Right atrium auricular region (tissue), 2 donors: Measurements from ENCODE around the gene SMIM13. TPM values are rescaled to one million over a fixed set of nuclear protein-coding genes. Genes with fewer than 3 reads are reported as not detected.
A peak's percentile ranks its signal among the peaks of the same experiment; 100 is the strongest.

ENCODE experiments used
- DNase-seq: peaks from one replicate; pipeline ENCODE4 v3.0.0-alpha.2; 2019; ENCODE audit warnings: low spot score
- H3K27ac ChIP-seq, 2 donors: fragments of 200-600 bp; sonication (generic); 1 replicate in 1 of 2; 2 replicates in 1 of 2; pipeline ENCODE4 v1.5.1; 2016 to 2019
- H3K27me3 ChIP-seq, 2 donors: fragments of 200-600 bp; sonication (generic); one replicate each; pipeline versions ENCODE4 v1.5.1 to v1.6.0; 2017 to 2019
- H3K36me3 ChIP-seq: fragments of 200-600 bp; sonication (generic); one replicate; pipeline ENCODE4 v1.5.1; 2016
- H3K4me1 ChIP-seq, 2 donors: fragments of 200-600 bp; sonication (generic); one replicate each; pipeline versions ENCODE4 v1.5.1 to v1.6.0; 2017 to 2019
- H3K4me3 ChIP-seq, 2 donors: fragments of 200-600 bp; sonication (generic); 1 replicate in 1 of 2; 2 replicates in 1 of 2; pipeline ENCODE4 v1.5.1; 2017 to 2019; ENCODE audit warnings: mild to moderate bottlenecking in 1 of 2, moderate library complexity in 1 of 2
- H3K9me3 ChIP-seq, 2 donors: fragments of 200-600 bp; sonication (generic); one replicate each; pipeline ENCODE4 v1.5.1; 2019
- total RNA-seq, 2 donors: library from RNA; depleted of rRNA; stranded (reverse); fragments of >200 nt; gene quantifications; one replicate each; pipeline ENCODE4 v1.1.0, GENCODE V29; 2016
- TF ChIP-seq, protein P1 (sequence below), 2 donors: fragments of 200-600 bp; sonication (generic); IDR thresholded peaks; one replicate each; pipeline ENCODE4 v1.5.1; 2019; ENCODE audit warnings: antibody characterized with exemption in 2 of 2

Gene SMIM13
- total RNA-seq, 2 donors from 2014 or later: 9.0 to 11.3 TPM

DNA sequence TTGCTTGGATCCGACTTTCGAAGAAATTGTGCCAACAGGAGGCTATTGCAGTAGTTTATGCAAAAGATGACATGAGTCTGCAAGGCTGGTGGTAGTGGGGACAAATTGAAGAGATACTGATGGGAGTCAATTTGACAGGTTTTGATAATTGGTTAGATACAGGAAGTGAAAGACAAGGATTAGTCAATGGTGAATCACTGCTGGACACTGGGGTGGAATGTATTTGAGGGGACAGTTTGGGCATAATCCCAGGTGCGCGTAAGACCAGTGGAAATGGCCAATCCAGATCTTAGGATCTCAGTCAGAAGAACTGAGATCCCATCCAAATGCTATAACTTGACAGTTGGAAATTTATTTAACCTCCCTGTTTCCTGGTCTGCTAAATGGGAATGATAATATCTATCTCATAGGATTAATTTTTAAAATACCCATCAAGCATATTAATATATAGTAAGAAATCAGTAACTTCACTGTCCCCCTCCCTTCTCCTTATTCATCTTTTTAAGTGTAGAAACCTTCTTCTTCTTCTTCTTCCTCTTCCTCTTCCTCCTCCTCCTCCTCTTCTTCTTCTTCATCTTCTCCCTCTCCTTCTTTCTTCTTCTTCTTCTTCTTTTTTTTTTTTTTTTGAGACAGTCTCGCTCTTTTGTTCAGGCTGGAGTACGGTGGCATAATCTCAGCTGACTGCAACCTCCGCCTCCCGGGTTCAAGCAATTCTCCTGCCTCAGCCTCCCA, 48.8 kb downstream of the SMIM13 start:
- Histone ChIP-seq H3K27me3 (no peaks in the 10 kb centered on the region), H3K36me3 (no peaks in the 10 kb centered on the region), H3K27ac (no peak overlapping the region), H3K4me1 (peaks cover 0 to 3% of the 10 kb centered on the region in 2 donors), H3K4me3 (no peak overlapping the region), H3K9me3 (no peaks in the 10 kb centered on the region)
- TF ChIP-seq, protein P1, sequence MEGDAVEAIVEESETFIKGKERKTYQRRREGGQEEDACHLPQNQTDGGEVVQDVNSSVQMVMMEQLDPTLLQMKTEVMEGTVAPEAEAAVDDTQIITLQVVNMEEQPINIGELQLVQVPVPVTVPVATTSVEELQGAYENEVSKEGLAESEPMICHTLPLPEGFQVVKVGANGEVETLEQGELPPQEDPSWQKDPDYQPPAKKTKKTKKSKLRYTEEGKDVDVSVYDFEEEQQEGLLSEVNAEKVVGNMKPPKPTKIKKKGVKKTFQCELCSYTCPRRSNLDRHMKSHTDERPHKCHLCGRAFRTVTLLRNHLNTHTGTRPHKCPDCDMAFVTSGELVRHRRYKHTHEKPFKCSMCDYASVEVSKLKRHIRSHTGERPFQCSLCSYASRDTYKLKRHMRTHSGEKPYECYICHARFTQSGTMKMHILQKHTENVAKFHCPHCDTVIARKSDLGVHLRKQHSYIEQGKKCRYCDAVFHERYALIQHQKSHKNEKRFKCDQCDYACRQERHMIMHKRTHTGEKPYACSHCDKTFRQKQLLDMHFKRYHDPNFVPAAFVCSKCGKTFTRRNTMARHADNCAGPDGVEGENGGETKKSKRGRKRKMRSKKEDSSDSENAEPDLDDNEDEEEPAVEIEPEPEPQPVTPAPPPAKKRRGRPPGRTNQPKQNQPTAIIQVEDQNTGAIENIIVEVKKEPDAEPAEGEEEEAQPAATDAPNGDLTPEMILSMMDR (IDR thresholded peaks at IDR 0.05): no peak
- no peak for DNase-seq

DNA sequence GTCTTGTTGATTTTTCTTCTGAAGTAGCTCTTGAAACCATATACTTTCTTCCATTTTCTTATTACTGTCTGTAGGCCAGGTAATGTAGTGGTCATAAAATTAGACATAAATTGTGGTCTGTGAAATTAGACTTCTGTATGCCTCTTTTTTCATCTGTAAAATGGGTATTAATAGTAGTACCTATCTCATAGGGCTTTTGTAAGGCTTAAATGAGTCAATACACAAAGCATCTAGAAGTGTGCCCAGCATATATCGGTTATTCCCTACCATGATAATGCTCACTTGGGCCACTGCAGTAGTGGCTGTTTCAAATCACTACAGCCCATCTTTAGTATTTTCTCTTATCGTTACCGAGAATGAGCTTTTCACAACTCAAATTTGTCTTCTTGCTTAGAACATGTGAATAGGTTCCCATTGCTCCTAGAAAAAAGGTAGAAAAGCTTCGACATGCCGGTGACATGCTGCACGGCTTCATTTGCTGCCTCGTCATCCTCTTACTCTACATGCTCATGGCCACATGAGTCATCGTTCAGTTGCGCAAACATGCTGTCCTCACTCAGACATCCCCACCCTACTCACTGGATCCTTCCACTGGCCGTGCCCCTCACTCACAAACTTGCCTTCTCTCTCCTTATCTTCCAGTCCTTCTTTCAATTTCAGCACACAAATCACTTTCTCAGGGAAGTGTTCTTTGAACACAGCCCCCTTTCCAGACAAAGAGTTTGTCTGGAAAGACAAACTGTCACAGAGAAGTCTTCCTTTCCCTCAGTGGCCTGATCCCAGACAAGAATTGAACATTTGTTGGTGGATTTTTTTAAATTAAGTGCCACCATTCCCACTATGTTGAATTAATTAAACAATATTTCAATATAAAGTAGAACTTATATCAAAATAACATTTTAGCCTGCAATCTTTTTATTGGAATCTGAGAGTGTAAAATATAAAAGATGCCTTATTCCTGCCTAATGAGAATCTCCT, 50.0 kb downstream of the SMIM13 start:
- TF ChIP-seq, protein P1 (IDR thresholded peaks at IDR 0.05): no peak
- Histone ChIP-seq H3K27ac (no peak overlapping the region), H3K4me3 (no peak overlapping the region), H3K9me3 (no peaks in the 10 kb centered on the region), H3K4me1 (peaks cover 0 to 3% of the 10 kb centered on the region in 2 donors), H3K27me3 (no peaks in the 10 kb centered on the region), H3K36me3 (no peaks in the 10 kb centered on the region)
- DNase-seq: peak; percentile 90

DNA sequence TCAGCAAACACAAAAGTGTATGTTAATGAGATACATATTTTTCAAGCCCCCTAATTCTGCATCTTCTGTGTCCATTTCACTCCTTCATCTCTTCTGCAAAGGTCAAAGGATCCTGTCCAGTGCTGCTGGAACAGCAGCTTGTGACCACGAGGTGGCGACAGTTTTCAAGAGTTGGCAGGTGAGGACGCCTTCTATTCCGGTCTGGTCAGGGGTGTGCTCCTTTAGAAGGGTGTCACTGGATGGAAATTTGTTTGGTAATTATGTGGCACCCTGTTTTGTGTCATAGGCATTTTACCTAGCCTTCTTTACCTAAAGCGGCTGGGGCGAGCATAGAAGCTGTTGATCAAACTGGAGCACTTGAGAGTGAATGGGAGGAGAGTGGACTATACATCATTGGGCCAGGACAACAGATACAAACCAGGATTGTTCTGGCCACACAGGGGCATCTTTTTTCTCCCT, 50.8 kb downstream of the SMIM13 start:
- TF ChIP-seq, protein P1 (IDR thresholded peaks at IDR 0.05): peak; percentile 87 to 91
- DNase-seq: peak; percentile 75
- Histone ChIP-seq H3K36me3 (no peaks in the 10 kb centered on the region), H3K9me3 (no peaks in the 10 kb centered on the region), H3K4me3 (no peak overlapping the region), H3K4me1 (peaks cover 0 to 3% of the 10 kb centered on the region in 2 donors), H3K27me3 (no peaks in the 10 kb centered on the region), H3K27ac (no peak overlapping the region)

DNA sequence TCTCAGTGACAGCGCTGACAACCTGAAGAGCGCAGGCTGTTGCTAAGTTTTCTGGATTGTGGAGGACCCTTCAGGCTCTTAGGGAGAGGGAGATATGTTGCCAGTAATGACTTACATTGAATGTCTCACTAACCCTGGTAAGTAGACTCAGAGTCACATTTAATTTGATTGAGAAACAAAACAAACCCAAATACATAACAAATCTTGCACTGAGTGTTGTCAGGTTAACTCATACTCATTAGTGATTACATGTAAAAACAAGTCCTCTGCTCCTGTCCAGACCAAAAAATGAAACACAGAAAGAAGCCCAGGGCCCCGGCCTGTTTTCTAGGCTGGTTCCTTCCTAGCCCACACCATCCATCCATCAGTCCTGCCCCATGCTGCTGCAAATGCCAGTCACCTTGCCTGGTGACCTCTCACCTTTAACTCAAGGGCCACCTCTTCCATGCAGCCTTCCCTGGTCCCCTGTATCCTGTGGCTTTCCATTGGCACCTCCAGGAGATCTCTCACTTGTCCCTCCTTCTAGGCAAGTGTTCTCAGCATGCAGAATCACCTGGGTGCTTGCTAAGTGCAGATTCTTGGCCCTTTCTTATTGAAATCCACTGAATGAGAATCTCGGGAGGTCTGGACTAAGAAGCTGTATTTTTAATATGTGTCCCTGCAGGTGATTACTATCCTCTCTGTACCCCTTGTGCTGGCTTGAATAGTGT, 52.6 kb downstream of the SMIM13 start:
- Histone ChIP-seq H3K27me3 (no peaks in the 10 kb centered on the region), H3K4me1 (peaks cover 0 to 3% of the 10 kb centered on the region in 2 donors), H3K36me3 (no peaks in the 10 kb centered on the region), H3K4me3 (no peak overlapping the region), H3K9me3 (no peaks in the 10 kb centered on the region), H3K27ac (no peak overlapping the region)
- DNase-seq: no peak
- TF ChIP-seq, protein P1 (IDR thresholded peaks at IDR 0.05): no peak

DNA sequence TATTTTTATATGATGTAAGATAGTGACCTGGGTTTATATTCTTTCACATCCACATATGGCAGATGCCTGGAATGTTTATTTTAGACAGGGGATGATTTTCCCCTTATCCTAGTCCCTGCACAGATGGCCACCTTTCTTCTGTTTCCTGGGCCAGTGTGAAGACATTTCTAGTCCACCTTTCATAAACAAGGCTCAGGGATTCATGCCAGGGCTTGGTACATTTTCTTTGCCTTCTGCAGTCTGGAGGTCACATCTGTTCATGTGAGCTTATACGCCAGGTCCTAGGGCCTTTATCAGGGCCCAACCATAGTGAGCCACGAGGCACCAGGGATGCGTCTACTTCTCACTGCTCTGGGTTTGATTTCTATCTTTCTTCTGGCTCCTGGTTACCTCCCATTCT, 55.9 kb downstream of the SMIM13 start:
- Histone ChIP-seq H3K4me3 (no peak overlapping the region), H3K9me3 (no peaks in the 10 kb centered on the region), H3K27ac (no peak overlapping the region), H3K4me1 (no peaks in the 10 kb centered on the region), H3K27me3 (no peaks in the 10 kb centered on the region), H3K36me3 (no peaks in the 10 kb centered on the region)
- no peak for DNase-seq
- TF ChIP-seq, protein P1 (IDR thresholded peaks at IDR 0.05): no peak
